ENCODE results near the gene MAP3K9.

The MAP3K9 gene

GRCh38 chr14:70724944-70725343, 84.4 kb downstream of the MAP3K9 start:
- H4K20me1 ChIP-seq (ENCODE audit: insufficient read depth, low read length): no peaks in the 10 kb centered on the region
- H3K9me2 ChIP-seq (replicated peaks; ENCODE audit: insufficient read depth, low read length): no peaks in the 10 kb centered on the region
- no peaks in the 10 kb centered on the region for H3K79me2 ChIP-seq (ENCODE audit: low read length)
- no peak for TF ChIP-seq EZH2 (optimal IDR thresholded peaks at IDR 0.05; ENCODE audit: low read depth, low read length)
- TF ChIP-seq EZH2phosphoT487 (IDR thresholded peaks at IDR 0.05; ENCODE audit: low read length): no peak
- no peak for TF ChIP-seq CTCF (IDR thresholded peaks at IDR 0.05; ENCODE audit: low read length)
- no peaks in the 10 kb centered on the region for H3K4me1 ChIP-seq (ENCODE audit: low read length)
- H3K4me2 ChIP-seq (ENCODE audit: low read depth, low read length): no peak overlapping the region
- no peak overlapping the region for H3K9ac ChIP-seq (ENCODE audit: low read length)
- H3K27ac ChIP-seq (ENCODE audit: low read length): no peak overlapping the region
- H2AFZ ChIP-seq (ENCODE audit: low read length): no peak overlapping the region
- DNase-seq: no peak
- no peak overlapping the region for H3K4me3 ChIP-seq (ENCODE audit: low read length)
- no peaks in the 10 kb centered on the region for H3K36me3 ChIP-seq (replicated peaks; ENCODE audit: insufficient read depth, low read length)
- H3K27me3 ChIP-seq (replicated peaks; ENCODE audit: insufficient read depth, low read length): no peaks in the 10 kb centered on the region
- H3F3A ChIP-seq (ENCODE audit: insufficient read depth, low read length): no peaks in the 10 kb centered on the region
- H3K9me3 ChIP-seq (replicated peaks; ENCODE audit: insufficient read depth, low read length): no peaks in the 10 kb centered on the region

- H3K4me2 ChIP-seq (ENCODE audit: low read depth, low read length): no peak overlapping the region
- no peaks in the 10 kb centered on the region for H3K9me3 ChIP-seq (replicated peaks; ENCODE audit: insufficient read depth, low read length)
- H2AFZ ChIP-seq (ENCODE audit: low read length): no peak overlapping the region
- no peaks in the 10 kb centered on the region for H3K27me3 ChIP-seq (replicated peaks; ENCODE audit: insufficient read depth, low read length)
- H3K79me2 ChIP-seq (ENCODE audit: low read length): no peaks in the 10 kb centered on the region
- no peaks in the 10 kb centered on the region for H3K4me1 ChIP-seq (ENCODE audit: low read length)
- H3K27ac ChIP-seq (ENCODE audit: low read length): no peak overlapping the region
- no peak for DNase-seq
- no peaks in the 10 kb centered on the region for H3K9me2 ChIP-seq (replicated peaks; ENCODE audit: insufficient read depth, low read length)
- no peak for TF ChIP-seq EZH2 (optimal IDR thresholded peaks at IDR 0.05; ENCODE audit: low read depth, low read length)
- no peak for TF ChIP-seq EZH2phosphoT487 (IDR thresholded peaks at IDR 0.05; ENCODE audit: low read length)
- TF ChIP-seq CTCF (IDR thresholded peaks at IDR 0.05; ENCODE audit: low read length): no peak
- no peak overlapping the region for H3K4me3 ChIP-seq (ENCODE audit: low read length)
- no peak overlapping the region for H3K9ac ChIP-seq (ENCODE audit: low read length)
- H3F3A ChIP-seq (ENCODE audit: insufficient read depth, low read length): no peaks in the 10 kb centered on the region
- no peaks in the 10 kb centered on the region for H3K36me3 ChIP-seq (replicated peaks; ENCODE audit: insufficient read depth, low read length)
- no peaks in the 10 kb centered on the region for H4K20me1 ChIP-seq (ENCODE audit: insufficient read depth, low read length)
Observed at GRCh38 chr14:70724110-70724509, 85.2 kb downstream of the MAP3K9 start.

- Histone ChIP-seq H3K9ac (ENCODE audit: low read length) (no peak overlapping the region), H3K36me3 (replicated peaks; ENCODE audit: insufficient read depth, low read length) (no peaks in the 10 kb centered on the region), H3F3A (ENCODE audit: insufficient read depth, low read length) (no peaks in the 10 kb centered on the region), H4K20me1 (ENCODE audit: insufficient read depth, low read length) (no peaks in the 10 kb centered on the region), H3K4me3 (ENCODE audit: low read length) (no peak overlapping the region), H3K79me2 (ENCODE audit: low read length) (no peaks in the 10 kb centered on the region), H3K4me2 (ENCODE audit: low read depth, low read length) (no peak overlapping the region), H3K4me1 (ENCODE audit: low read length) (no peaks in the 10 kb centered on the region), H3K27me3 (replicated peaks; ENCODE audit: insufficient read depth, low read length) (no peaks in the 10 kb centered on the region), H3K9me2 (replicated peaks; ENCODE audit: insufficient read depth, low read length) (no peaks in the 10 kb centered on the region), H3K9me3 (replicated peaks; ENCODE audit: insufficient read depth, low read length) (no peaks in the 10 kb centered on the region), H2AFZ (ENCODE audit: low read length) (no peak overlapping the region), H3K27ac (ENCODE audit: low read length) (no peak overlapping the region)
- no peak for TF ChIP-seq CTCF (IDR thresholded peaks at IDR 0.05; ENCODE audit: low read length)
- TF ChIP-seq EZH2 (optimal IDR thresholded peaks at IDR 0.05; ENCODE audit: low read depth, low read length): no peak
- TF ChIP-seq EZH2phosphoT487 (IDR thresholded peaks at IDR 0.05; ENCODE audit: low read length): no peak
- no peak for DNase-seq
Observed at GRCh38 chr14:70723276-70723675, 86.0 kb downstream of the MAP3K9 start.
